BJ (cell line): ENCODE measurements around the gene RFT1. TPM values are rescaled to one million over a fixed set of nuclear protein-coding genes. Genes with fewer than 3 reads are reported as not detected.

ENCODE experiments used
- CTCF ChIA-PET: fragments of 350-600 bp; formaldehyde crosslinking; extraction: SDS; loops from one replicate; lab custom pipeline; 2021; ENCODE audit warnings: antibody characterized with exemption, inconsistent platforms; lab: Yijun Ruan, JAX
- POLR2A ChIA-PET: fragments of 300-600 bp; sonication (Branson Sonifier 250); formaldehyde crosslinking; extraction: SDS; loops from one replicate; lab custom pipeline; 2021; ENCODE audit warnings: antibody characterized with exemption; lab: Charles Lee
- DNase-seq: peaks from one replicate; pipeline ENCODE4 v3.0.0-alpha.2; 2011; ENCODE audit warnings: low read depth
- H3K27me3 ChIP-seq: 2 replicates; pipeline ENCODE4 v1.6.0; 2011; ENCODE audit warnings: low read length; ENCODE audit not compliant: control insufficient read depth, insufficient read depth
- H3K36me3 ChIP-seq: 2 replicates; pipeline ENCODE4 v1.5.1; 2011; ENCODE audit warnings: low read length; ENCODE audit not compliant: control insufficient read depth, insufficient read depth
- H3K4me3 ChIP-seq: 2 replicates; pipeline ENCODE4 v1.5.1; 2011; ENCODE audit warnings: low read depth, mild to moderate bottlenecking, control low read depth, low read length
- CTCF ChIP-seq: IDR thresholded peaks from 2 replicates; pipeline ENCODE4 v1.5.1; 2011; ENCODE audit warnings: low read depth, mild to moderate bottlenecking, control low read depth, inconsistent platforms, low read length, moderate library complexity; ENCODE audit not compliant: insufficient read depth
- polyA plus RNA-seq: library from polyadenylated mRNA; depleted of rRNA; stranded (reverse); fragments of >200 nt; gene quantifications from 2 replicates; pipeline ENCODE4 v1.2.3, GENCODE V29; 2011

RFT1 gene
- polyA plus RNA-seq, 1 experiment, result 27.9 TPM

DNA sequence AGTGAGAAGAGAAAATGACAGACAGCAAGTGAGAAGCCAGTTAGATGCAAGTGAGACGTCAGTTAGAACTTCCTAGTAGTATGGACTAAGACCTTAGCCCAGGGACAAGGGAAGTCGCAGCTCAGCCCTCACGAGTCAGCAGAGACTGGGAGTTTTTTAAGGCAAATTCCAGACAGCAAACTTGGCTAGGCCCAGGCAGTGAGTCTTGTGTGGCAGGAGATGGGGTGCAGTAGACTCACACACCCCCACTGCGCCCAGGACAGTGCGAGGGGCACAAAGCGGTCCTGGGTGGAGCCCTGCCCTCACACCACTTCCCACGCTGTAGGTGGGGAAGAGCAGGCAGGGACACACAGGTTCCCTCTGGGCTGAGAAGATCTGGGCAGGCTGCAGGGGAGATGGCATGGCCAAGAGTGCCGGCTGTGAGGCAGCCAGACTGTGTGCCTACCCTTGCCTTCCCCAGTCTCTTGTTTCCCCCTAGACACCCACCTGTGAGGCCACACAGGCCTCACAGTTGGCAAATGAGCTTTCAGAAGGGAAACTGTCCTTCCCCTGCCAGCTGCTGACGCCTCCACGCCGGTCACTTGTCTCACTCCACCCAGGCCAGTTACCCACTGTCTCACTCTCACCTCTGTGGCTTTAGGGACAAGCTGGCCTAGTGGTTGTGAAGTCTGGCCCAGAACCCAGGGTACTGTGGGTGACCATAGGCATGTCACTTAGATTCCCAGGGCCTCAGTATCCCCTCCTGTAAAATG lies 17.1 kb upstream of the RFT1 start:
- ChIA-PET POLR2A (no interaction called here), CTCF (interaction anchor here (2.1 to 11.8 kb wide), 2 partner anchors 13 to 48 kb away, joined by 7 to 78 read pairs; no protein-coding TSS in a partner anchor)
- no peak for TF ChIP-seq CTCF
- H3K4me3 ChIP-seq, result no peak overlapping the region
- no peak for DNase-seq
- H3K27me3 ChIP-seq, result no peaks in the 10 kb centered on the region; the same call in 1 of the 2 replicates
- H3K36me3 ChIP-seq, result no peaks in the 10 kb centered on the region

DNA sequence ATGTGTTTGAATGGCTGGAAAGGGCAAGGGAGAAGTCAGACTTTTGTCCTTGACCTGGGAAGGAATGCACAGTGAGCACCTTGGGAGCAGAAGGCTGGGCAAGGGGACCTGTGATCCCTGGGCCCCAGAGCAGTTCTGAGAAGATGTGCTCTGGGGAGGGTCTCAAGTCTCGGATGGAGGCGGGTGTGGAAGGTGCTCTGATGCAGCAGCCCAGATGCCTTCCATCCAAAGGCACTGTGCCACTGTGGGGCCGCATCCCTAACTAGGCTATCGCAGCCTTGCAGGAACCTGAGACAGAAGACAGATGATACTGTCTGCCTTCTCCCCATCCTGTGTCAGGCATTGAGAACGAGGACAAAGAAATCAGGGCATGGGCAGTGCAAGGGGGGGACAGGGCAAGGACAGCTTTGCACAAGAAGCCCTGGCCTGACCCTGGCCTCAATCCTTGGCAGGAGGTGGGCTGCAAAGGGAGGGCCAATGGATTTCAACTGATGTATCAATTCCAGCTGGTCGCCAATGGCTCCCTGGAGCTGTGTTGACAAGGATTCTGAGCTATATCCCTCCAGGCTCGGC lies 16.2 kb upstream of the RFT1 start:
- Histone ChIP-seq H3K36me3 (no peaks in the 10 kb centered on the region), H3K27me3 (no peaks in the 10 kb centered on the region), H3K4me3 (no peak overlapping the region)
- ChIA-PET POLR2A (no interaction called here), CTCF (interaction anchor here (1.9 to 11.8 kb wide), 2 partner anchors 12 to 14 kb away, joined by 4 to 78 read pairs; partner anchors contain the start of gene PRKCD)
- DNase-seq, result no peak
- no peak for TF ChIP-seq CTCF

GRCh38 chr3:53145713-53146080 lies 15.5 kb upstream of the RFT1 start:
- DNase-seq, result no peak
- no peaks in the 10 kb centered on the region for H3K36me3 ChIP-seq
- TF ChIP-seq CTCF, result no peak
- ChIA-PET POLR2A (no interaction called here), CTCF (interaction anchor here (1.0 to 11.8 kb wide), 4 partner anchors 8 to 51 kb away, joined by 4 to 78 read pairs (median 28); partner anchors contain the start of gene PRKCD)
- H3K4me3 ChIP-seq, result no peak overlapping the region
- no peaks in the 10 kb centered on the region for H3K27me3 ChIP-seq

- Histone ChIP-seq H3K4me3 (no peak overlapping the region), H3K36me3 (no peaks in the 10 kb centered on the region), H3K27me3 (no peaks in the 10 kb centered on the region)
- no peak for DNase-seq
- no peak for TF ChIP-seq CTCF
- ChIA-PET CTCF (interaction anchor here (1.0 to 11.8 kb wide), 4 partner anchors 9 to 52 kb away, joined by 4 to 78 read pairs (median 28); partner anchors contain the start of gene PRKCD), POLR2A (no interaction called here)
These were observed 14.9 kb upstream of the RFT1 start for GRCh38 chr3:53144862-53145712.
